ENCODE results near the gene CAPN5. TPM values are rescaled to one million over a fixed set of nuclear protein-coding genes. Genes with fewer than 3 reads are reported as not detected.

The CAPN5 gene
- total RNA-seq, 1 donor from 2014 or later, result 18.3 TPM

DNA sequence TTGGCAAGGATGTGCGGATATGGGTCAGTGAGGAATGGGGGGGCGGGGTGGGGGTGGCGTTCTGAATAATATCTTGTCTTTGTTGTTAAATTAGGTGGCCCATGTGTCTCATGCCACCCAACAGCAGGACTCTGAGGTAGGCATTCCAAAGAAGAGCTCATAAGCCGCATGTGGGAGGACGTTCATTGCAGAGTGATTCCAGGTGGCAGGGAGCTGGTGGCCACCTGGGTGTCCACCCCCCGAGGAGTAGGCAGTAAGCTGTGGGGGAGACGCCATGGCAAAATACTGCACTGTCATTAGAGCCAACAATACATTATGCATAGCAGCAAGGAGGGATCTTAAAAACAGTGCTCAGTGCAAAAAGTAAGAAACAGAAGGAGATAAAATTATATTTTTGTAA, 14.3 kb upstream of the CAPN5 start:
- H3K27ac Mint-ChIP-seq, result no peak overlapping the region
- peaks cover 3% of the 10 kb centered on the region for H3K9me3 Mint-ChIP-seq
- no peaks in the 10 kb centered on the region for H3K27me3 Mint-ChIP-seq (ENCODE audit: low read depth)
- TF ChIP-seq, protein P1, sequence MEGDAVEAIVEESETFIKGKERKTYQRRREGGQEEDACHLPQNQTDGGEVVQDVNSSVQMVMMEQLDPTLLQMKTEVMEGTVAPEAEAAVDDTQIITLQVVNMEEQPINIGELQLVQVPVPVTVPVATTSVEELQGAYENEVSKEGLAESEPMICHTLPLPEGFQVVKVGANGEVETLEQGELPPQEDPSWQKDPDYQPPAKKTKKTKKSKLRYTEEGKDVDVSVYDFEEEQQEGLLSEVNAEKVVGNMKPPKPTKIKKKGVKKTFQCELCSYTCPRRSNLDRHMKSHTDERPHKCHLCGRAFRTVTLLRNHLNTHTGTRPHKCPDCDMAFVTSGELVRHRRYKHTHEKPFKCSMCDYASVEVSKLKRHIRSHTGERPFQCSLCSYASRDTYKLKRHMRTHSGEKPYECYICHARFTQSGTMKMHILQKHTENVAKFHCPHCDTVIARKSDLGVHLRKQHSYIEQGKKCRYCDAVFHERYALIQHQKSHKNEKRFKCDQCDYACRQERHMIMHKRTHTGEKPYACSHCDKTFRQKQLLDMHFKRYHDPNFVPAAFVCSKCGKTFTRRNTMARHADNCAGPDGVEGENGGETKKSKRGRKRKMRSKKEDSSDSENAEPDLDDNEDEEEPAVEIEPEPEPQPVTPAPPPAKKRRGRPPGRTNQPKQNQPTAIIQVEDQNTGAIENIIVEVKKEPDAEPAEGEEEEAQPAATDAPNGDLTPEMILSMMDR (IDR thresholded peaks at IDR 0.05; ENCODE audit: unreplicated experiment), result no peak
- no peaks in the 10 kb centered on the region for H3K36me3 Mint-ChIP-seq
- no peaks in the 10 kb centered on the region for H3K4me1 Mint-ChIP-seq
- no peak for DNase-seq (ENCODE audit: low spot score in 2 of 2, unreplicated experiment in 2 of 2)
- no peak overlapping the region for H3K4me3 Mint-ChIP-seq

DNA sequence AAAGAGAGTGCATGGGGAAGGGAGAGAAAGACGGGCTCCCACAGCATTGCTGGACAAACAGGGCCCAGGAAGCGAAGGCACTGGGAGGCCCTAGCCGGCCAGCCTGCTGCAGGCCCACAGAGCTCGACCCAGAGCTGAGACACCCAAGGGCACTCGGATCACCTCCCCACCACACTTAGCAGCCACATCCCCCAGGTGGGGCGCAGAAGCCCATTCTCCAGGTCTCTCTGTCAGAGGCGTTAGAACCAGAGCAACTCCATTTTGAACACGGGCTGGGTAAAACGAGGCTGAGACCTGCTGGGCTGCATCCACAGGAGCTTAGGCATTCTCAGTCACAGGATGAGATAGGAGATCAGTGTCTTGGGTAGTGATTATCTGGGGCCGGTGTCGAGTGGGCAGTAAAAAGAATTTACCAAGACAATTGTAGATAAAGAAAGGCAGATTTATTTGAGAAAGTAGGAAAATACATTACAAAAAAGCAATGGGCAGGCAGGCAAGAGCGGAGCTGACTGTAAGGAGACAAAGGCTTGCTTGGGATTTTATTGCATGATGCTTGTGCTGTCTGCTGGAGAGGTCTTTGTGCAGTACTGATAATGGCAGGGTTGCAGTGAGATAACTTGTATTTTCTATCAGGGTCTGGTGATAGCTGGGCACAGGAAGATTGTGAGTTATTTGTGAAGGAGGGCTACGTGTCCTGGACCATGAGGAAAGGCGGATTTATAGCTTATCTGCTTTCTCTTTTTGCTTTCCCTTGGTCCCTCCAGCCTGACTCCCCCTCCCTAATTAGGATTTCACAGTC, 13.4 kb upstream of the CAPN5 start:
- H3K4me3 Mint-ChIP-seq, result no peak overlapping the region
- no peaks in the 10 kb centered on the region for H3K27me3 Mint-ChIP-seq (ENCODE audit: low read depth)
- H3K9me3 Mint-ChIP-seq, result peaks cover 3% of the 10 kb centered on the region
- DNase-seq (ENCODE audit: low spot score in 2 of 2, unreplicated experiment in 2 of 2), result no peak
- TF ChIP-seq, protein P1 (IDR thresholded peaks at IDR 0.05; ENCODE audit: unreplicated experiment), result no peak
- H3K36me3 Mint-ChIP-seq, result no peaks in the 10 kb centered on the region
- no peak overlapping the region for H3K27ac Mint-ChIP-seq
- no peaks in the 10 kb centered on the region for H3K4me1 Mint-ChIP-seq

DNA sequence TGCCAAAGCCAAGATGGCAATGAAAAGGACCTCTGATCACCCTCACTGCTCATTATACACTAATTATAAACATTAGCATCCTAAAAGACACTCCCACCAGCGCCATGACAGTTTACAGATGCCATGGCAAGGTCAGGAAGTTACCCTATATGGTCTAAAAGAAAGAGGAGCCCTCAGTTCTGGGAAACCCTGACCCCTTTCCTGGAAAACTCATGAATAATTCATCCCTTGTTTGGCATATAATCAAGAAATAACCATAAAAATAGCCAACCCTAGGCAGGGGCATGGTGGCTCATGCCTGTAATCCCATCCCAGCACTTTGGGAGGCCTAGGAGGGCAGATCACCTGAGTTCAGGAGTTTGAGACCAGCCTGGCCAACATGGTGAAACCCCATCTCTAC, 12.7 kb upstream of the CAPN5 start:
- TF ChIP-seq, protein P1 (IDR thresholded peaks at IDR 0.05; ENCODE audit: unreplicated experiment), result no peak
- H3K27ac Mint-ChIP-seq, result no peak overlapping the region
- no peaks in the 10 kb centered on the region for H3K36me3 Mint-ChIP-seq
- H3K9me3 Mint-ChIP-seq, result peaks cover 3% of the 10 kb centered on the region
- H3K4me1 Mint-ChIP-seq, result no peaks in the 10 kb centered on the region
- no peak overlapping the region for H3K4me3 Mint-ChIP-seq
- no peak for DNase-seq (ENCODE audit: low spot score in 2 of 2, unreplicated experiment in 2 of 2)
- no peaks in the 10 kb centered on the region for H3K27me3 Mint-ChIP-seq (ENCODE audit: low read depth)

DNA sequence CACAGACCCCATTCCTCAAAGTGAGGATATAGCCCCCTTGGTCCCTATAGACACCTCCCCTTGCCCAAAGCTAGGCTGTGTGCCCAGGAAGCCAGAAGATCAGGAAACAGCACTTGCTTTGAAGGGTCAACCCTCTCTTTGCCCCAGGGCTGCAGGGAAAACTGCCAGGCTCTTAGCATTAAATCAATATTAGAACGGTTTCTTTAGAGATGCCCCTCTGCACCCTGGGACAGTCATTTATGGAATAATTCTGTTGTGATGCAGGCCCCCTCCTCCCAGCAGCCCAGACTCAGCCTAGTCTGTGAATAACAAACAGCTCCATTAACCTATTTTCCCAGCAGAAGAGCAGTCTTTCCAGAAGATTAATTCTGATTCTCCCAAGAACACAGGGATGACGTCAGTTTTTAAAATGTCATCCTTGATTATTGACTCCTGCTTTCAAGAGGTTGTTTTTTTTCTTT, 11.6 kb upstream of the CAPN5 start:
- Mint-ChIP-seq H3K36me3 (no peaks in the 10 kb centered on the region), H3K27me3 (ENCODE audit: low read depth) (peaks cover 2% of the 10 kb centered on the region), H3K4me1 (no peaks in the 10 kb centered on the region), H3K27ac (no peak overlapping the region), H3K9me3 (peaks cover 3% of the 10 kb centered on the region), H3K4me3 (no peak overlapping the region)
- TF ChIP-seq, protein P1 (IDR thresholded peaks at IDR 0.05; ENCODE audit: unreplicated experiment), result no peak
- no peak for DNase-seq (ENCODE audit: low spot score in 2 of 2, unreplicated experiment in 2 of 2)

DNA sequence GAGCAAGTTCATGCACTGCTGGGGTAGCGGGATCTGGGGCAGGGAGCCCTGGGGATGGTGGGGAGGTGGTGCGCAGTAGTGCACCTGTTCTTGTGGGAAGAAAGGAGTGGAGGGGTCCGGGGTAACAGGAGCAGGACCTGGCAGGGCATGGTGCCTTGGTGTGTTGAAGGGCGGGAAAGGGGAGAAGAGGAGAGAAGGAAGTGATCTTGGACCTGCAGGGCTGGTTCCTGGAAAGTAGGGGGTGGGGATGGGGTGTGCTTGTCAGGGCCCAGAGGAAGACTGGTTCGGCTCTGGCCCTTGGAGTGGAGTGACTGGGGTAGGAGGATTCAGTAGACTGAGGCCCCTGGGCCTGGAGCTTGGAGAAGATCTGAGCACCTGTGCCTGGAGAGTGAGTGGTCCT, 10.9 kb upstream of the CAPN5 start:
- peaks cover 2% of the 10 kb centered on the region for H3K27me3 Mint-ChIP-seq (ENCODE audit: low read depth)

More for the DNA sequence above, 10.9 kb upstream of the CAPN5 start:
- no peak for DNase-seq (ENCODE audit: low spot score in 2 of 2, unreplicated experiment in 2 of 2)
- Mint-ChIP-seq H3K9me3 (peaks cover 3% of the 10 kb centered on the region), H3K36me3 (no peaks in the 10 kb centered on the region), H3K4me1 (no peaks in the 10 kb centered on the region), H3K27ac (no peak overlapping the region), H3K4me3 (no peak overlapping the region)
- TF ChIP-seq, protein P1 (IDR thresholded peaks at IDR 0.05; ENCODE audit: unreplicated experiment), result no peak
